Uterus (tissue), 4 donors: ENCODE measurements around the gene NPNT. TPM values are rescaled to one million over a fixed set of nuclear protein-coding genes. Genes with fewer than 3 reads are reported as not detected.
A peak's percentile ranks its signal among the peaks of the same experiment; 100 is the strongest.

Experiments used
- DNase-seq, 2 donors: peaks; one replicate each; pipeline ENCODE4 v3.0.0-alpha.2; 2019 to 2020
- H3K27ac ChIP-seq, 2 donors: fragments of 200-600 bp; sonication (generic); 1 replicate in 1 of 2; 2 replicates in 1 of 2; pipeline ENCODE4 v1.5.1; 2016 to 2018
- H3K27me3 ChIP-seq, 2 donors: fragments of 200-600 bp; sonication (generic); one replicate each; pipeline ENCODE4 v1.5.1; 2018 to 2019; ENCODE audit warnings: control low read depth in 1 of 2
- H3K36me3 ChIP-seq, 2 donors: fragments of 200-600 bp; sonication (generic); one replicate each; pipeline ENCODE4 v1.5.1; 2019; ENCODE audit warnings: control low read depth in 1 of 2
- H3K4me1 ChIP-seq, 2 donors: fragments of 200-600 bp; sonication (generic); one replicate each; pipeline ENCODE4 v1.5.1; 2018 to 2019; ENCODE audit warnings: control low read depth in 1 of 2
- H3K4me3 ChIP-seq, 2 donors: fragments of 200-600 bp; sonication (generic); 1 replicate in 1 of 2; 2 replicates in 1 of 2; pipeline ENCODE4 v1.5.1; 2018 to 2019; ENCODE audit warnings: mild to moderate bottlenecking in 1 of 2
- H3K9me3 ChIP-seq, 2 donors: fragments of 200-600 bp; sonication (generic); one replicate each; pipeline ENCODE4 v1.5.1; 2019; ENCODE audit warnings: control low read depth in 1 of 2
- CTCF ChIP-seq, 4 experiments: fragments of 200-600 bp in 2 of 4; fragments of 450-650 bp in 2 of 4; sonication (generic) in 2 of 4; IDR thresholded peaks; one replicate each; pipeline ENCODE4 v1.5.1; 2016 to 2019; ENCODE audit warnings: antibody characterized with exemption in 4 of 4, mild to moderate bottlenecking in 2 of 4, moderate library complexity in 1 of 4
- POLR2A ChIP-seq, 2 donors: fragments of 450-650 bp; IDR thresholded peaks; one replicate each; pipeline ENCODE4 v1.6.1; 2016; ENCODE audit warnings: antibody characterized with exemption in 2 of 2, mild to moderate bottlenecking in 1 of 2, moderate library complexity in 1 of 2
- intact Hi-C: fragments of 100-400 bp; cut with DNase I; formaldehyde crosslinking; loops from one replicate; pipeline ENCODE4 v1.15.1; 2023; ENCODE audit warnings: low total_unique reads
- total RNA-seq, 4 donors: library from RNA; depleted of rRNA in 3 of 4; stranded (reverse); fragments of >200 nt in 3 of 4; gene quantifications; one replicate each; pipeline versions ENCODE4 v1.1.0 to v1.2.4, GENCODE V29; 2014 to 2023
- donor health status: DM: yes; HTN: yes; CAD: no.

Gene NPNT
- total RNA-seq, 4 donors from 2014 or later, result 6.8 to 69.9 (median 36.3) TPM

- H3K9me3 ChIP-seq, result no peaks in the 10 kb centered on the region
- no peak for DNase-seq
- intact Hi-C loops, result no loop called here
- H3K36me3 ChIP-seq, result no peaks in the 10 kb centered on the region
- no peak overlapping the region for H3K27ac ChIP-seq
- H3K4me3 ChIP-seq, result no peak overlapping the region
- H3K4me1 ChIP-seq, result no peaks in the 10 kb centered on the region
- no peaks in the 10 kb centered on the region for H3K27me3 ChIP-seq
- TF ChIP-seq CTCF (IDR thresholded peaks at IDR 0.05) (no peak), POLR2A (IDR thresholded peaks at IDR 0.05) (no peak)
These were observed 57.3 kb downstream of the NPNT start for GRCh38 chr4:105952591-105952990.

GRCh38 chr4:105956569-105956968 lies 61.3 kb downstream of the NPNT start:
- H3K27ac ChIP-seq, result no peak overlapping the region
- intact Hi-C loops, result no loop called here

GRCh38 chr4:105957680-105958079 lies 62.4 kb downstream of the NPNT start:
- H3K27me3 ChIP-seq, result no peaks in the 10 kb centered on the region
- H3K4me3 ChIP-seq, result no peak overlapping the region
- no peaks in the 10 kb centered on the region for H3K4me1 ChIP-seq
- H3K36me3 ChIP-seq, result no peaks in the 10 kb centered on the region
- no peak overlapping the region for H3K27ac ChIP-seq
- no peak for DNase-seq
- no peaks in the 10 kb centered on the region for H3K9me3 ChIP-seq
- intact Hi-C loops, result no loop called here
- TF ChIP-seq POLR2A (IDR thresholded peaks at IDR 0.05) (no peak), CTCF (IDR thresholded peaks at IDR 0.05) (no peak)

More at GRCh38 chr4:105956569-105956968, 61.3 kb downstream of the NPNT start:
- Histone ChIP-seq H3K9me3 (no peaks in the 10 kb centered on the region), H3K36me3 (no peaks in the 10 kb centered on the region), H3K27me3 (no peaks in the 10 kb centered on the region), H3K4me3 (no peak overlapping the region), H3K4me1 (no peaks in the 10 kb centered on the region)
- DNase-seq, result no peak
- TF ChIP-seq POLR2A (IDR thresholded peaks at IDR 0.05) (no peak), CTCF (IDR thresholded peaks at IDR 0.05) (no peak)

GRCh38 chr4:105963461-105964400 lies 68.5 kb downstream of the NPNT start:
- intact Hi-C loops, result no loop called here
- TF ChIP-seq POLR2A (IDR thresholded peaks at IDR 0.05) (no peak), CTCF (IDR thresholded peaks at IDR 0.05) (no peak)

GRCh38 chr4:105965183-105965800 lies 70.0 kb downstream of the NPNT start:
- TF ChIP-seq POLR2A (IDR thresholded peaks at IDR 0.05) (no peak), CTCF (IDR thresholded peaks at IDR 0.05) (no peak)
- Histone ChIP-seq H3K27me3 (no peaks in the 10 kb centered on the region), H3K9me3 (no peaks in the 10 kb centered on the region), H3K36me3 (no peaks in the 10 kb centered on the region), H3K4me1 (no peaks in the 10 kb centered on the region), H3K27ac (peak overlapping the region in 1 of 2 donors; percentile 8), H3K4me3 (no peak overlapping the region)
- intact Hi-C loops, result no loop called here
- no peak for DNase-seq

More at GRCh38 chr4:105963461-105964400, 68.5 kb downstream of the NPNT start:
- H3K27me3 ChIP-seq, result no peaks in the 10 kb centered on the region
- H3K36me3 ChIP-seq, result no peaks in the 10 kb centered on the region
- no peaks in the 10 kb centered on the region for H3K4me1 ChIP-seq
- H3K9me3 ChIP-seq, result no peaks in the 10 kb centered on the region
- no peak overlapping the region for H3K4me3 ChIP-seq
- H3K27ac ChIP-seq, result no peak overlapping the region
- no peak for DNase-seq
